ENCODE data around the gene SYT15B.
"Not testable (repeated sequence)": the region's sequence is repeated elsewhere in the genome, so short reads cannot be mapped to it uniquely, and the experiment has no call there.

SYT15B gene

GRCh38 chr10:47740868-47741267, 22.5 kb downstream of the SYT15B start:
- H3K4me3 ChIP-seq, H3K27ac ChIP-seq: not testable (repeated sequence)

GRCh38 chr10:47730911-47731310, 32.5 kb downstream of the SYT15B start:
- not testable (repeated sequence) for H3K4me3 ChIP-seq, H3K27ac ChIP-seq

GRCh38 chr10:47725740-47726139, 37.7 kb downstream of the SYT15B start:
- not testable (repeated sequence) for H3K4me3 ChIP-seq, H3K27ac ChIP-seq

- H3K4me3 ChIP-seq, result not testable (repeated sequence)
Measured at GRCh38 chr10:47725047-47725446, 38.3 kb downstream of the SYT15B start.

GRCh38 chr10:47724119-47724518, 39.3 kb downstream of the SYT15B start:
- H3K4me3 ChIP-seq, H3K27ac ChIP-seq: not testable (repeated sequence)

More at GRCh38 chr10:47725047-47725446, 38.3 kb downstream of the SYT15B start:
- not testable (repeated sequence) for H3K27ac ChIP-seq

DNA sequence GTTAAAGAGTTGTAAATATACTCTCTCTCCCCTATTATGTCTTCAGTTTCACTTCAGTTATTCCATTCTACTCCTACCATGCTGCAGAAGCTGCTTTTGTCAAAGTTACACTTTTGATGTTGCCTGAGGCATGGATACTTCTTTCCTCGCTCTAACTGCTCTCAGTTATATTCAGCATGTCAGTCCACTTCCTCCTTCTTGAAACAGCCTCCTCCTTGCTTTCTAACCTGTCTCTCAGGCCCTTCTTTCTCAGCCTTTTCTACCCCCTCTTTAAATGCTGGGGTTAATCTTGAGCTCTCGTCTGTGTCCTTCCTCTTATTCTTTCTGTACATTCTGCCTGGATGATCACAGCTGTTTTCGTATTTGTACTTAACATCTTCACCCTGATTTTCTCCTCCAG, 40.0 kb downstream of the SYT15B start:
- not testable (repeated sequence) for H3K4me3 ChIP-seq, H3K27ac ChIP-seq

GRCh38 chr10:47717011-47717769, 46.2 kb downstream of the SYT15B start:
- H3K27ac ChIP-seq, H3K4me3 ChIP-seq: not testable (repeated sequence)

All from skin epidermis (tissue), 12 donors.